ENCODE data around the gene TPTE2. TPM values are rescaled to one million over a fixed set of nuclear protein-coding genes. Genes with fewer than 3 reads are reported as not detected.
"Not testable (repeated sequence)": the region's sequence is repeated elsewhere in the genome, so short reads cannot be mapped to it uniquely, and the experiment has no call there.

The TPTE2 gene
- total RNA-seq, 1 experiment from 2014 or later, result not detected

DNA sequence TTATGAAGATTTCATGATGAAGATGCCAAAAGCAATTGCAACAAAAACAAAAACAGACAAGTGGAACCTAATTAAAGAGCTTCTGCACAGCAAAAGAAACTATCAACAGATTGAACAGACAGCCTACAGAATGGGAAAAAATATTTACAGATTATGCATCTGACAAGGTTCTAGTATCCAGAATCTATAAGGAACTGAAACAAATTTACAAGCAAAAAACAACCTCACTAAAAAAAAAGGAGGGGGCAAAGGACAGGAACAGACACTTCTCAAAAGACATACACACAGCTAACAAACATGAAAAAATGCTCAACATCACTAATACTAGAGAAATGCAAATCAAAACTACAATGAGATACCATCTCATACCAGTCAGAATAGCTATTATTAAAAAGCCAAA lies 35.7 kb downstream of the TPTE2 start:
- H3K27me3 Mint-ChIP-seq (ENCODE audit: insufficient read depth, unreplicated experiment), result peaks cover 26% of the 10 kb centered on the region
- DNase-seq (ENCODE audit: unreplicated experiment); H3K36me3 Mint-ChIP-seq (ENCODE audit: insufficient read depth, unreplicated experiment); H3K9me3 Mint-ChIP-seq (ENCODE audit: unreplicated experiment); BruUV-seq (replicated peaks); CTCF ChIA-PET; POLR2A ChIA-PET; H3K4me1 Mint-ChIP-seq (ENCODE audit: insufficient read depth, unreplicated experiment); intact Hi-C loops (cut with micrococcal nuclease); H3K27ac Mint-ChIP-seq (ENCODE audit: low read depth, unreplicated experiment); H3K4me3 Mint-ChIP-seq (ENCODE audit: unreplicated experiment): not testable (repeated sequence)

DNA sequence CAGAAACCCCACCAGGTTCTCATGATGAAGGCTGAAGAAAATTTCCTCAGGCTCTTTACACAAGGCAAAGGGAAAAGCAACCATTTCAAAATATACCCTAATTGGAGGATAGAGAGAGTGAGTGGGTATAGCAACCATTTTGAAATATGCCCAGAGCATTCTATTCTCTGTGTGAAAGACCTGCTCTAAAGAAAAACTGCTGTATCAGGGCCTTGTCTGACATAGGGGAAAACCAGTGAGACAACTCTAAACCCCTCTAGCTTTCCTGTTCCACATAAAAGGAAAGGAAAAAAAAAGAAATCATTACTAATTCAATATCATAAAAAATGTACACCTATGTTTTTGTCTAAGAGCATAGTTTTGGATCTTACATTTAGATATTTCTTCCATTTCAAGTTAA lies 42.3 kb downstream of the TPTE2 start:
- no peak overlapping the region for H3K27ac Mint-ChIP-seq (ENCODE audit: low read depth, unreplicated experiment)
- no peaks in the 10 kb centered on the region for H3K9me3 Mint-ChIP-seq (ENCODE audit: unreplicated experiment)
- peaks cover 50% of the 10 kb centered on the region for H3K27me3 Mint-ChIP-seq (ENCODE audit: insufficient read depth, unreplicated experiment)
- H3K4me1 Mint-ChIP-seq (ENCODE audit: insufficient read depth, unreplicated experiment), result no peaks in the 10 kb centered on the region
- intact Hi-C loops (cut with micrococcal nuclease), result no loop called here
- POLR2A ChIA-PET, result no interaction called here
- TF ChIP-seq, protein P1, sequence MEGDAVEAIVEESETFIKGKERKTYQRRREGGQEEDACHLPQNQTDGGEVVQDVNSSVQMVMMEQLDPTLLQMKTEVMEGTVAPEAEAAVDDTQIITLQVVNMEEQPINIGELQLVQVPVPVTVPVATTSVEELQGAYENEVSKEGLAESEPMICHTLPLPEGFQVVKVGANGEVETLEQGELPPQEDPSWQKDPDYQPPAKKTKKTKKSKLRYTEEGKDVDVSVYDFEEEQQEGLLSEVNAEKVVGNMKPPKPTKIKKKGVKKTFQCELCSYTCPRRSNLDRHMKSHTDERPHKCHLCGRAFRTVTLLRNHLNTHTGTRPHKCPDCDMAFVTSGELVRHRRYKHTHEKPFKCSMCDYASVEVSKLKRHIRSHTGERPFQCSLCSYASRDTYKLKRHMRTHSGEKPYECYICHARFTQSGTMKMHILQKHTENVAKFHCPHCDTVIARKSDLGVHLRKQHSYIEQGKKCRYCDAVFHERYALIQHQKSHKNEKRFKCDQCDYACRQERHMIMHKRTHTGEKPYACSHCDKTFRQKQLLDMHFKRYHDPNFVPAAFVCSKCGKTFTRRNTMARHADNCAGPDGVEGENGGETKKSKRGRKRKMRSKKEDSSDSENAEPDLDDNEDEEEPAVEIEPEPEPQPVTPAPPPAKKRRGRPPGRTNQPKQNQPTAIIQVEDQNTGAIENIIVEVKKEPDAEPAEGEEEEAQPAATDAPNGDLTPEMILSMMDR (IDR thresholded peaks at IDR 0.05; ENCODE audit: unreplicated experiment), result no peak
- no TSS peak for BruUV-seq (replicated peaks)
- DNase-seq (ENCODE audit: unreplicated experiment), result no peak
- H3K4me3 Mint-ChIP-seq (ENCODE audit: unreplicated experiment), result no peak overlapping the region
- no peaks in the 10 kb centered on the region for H3K36me3 Mint-ChIP-seq (ENCODE audit: insufficient read depth, unreplicated experiment)
- CTCF ChIA-PET, result no interaction called here

DNA sequence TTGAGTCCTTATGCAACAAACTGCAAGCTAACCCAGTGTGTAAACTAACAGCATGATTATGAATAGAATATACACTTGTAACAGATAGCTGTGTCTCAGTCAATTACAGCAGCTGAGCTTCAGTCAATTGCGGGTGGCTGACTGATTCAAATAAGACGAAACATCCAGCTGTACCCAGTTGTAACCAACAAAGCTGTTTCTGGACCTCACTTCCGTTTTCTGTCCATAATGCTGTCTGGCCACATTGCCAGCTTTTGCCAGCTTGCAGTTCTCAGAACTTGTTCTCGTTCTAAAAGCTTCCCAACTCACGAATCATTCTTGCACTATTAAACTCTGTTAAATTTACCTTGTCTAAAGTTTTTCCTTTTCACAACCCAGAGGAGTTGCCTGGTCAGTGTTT lies 53.7 kb downstream of the TPTE2 start:
- POLR2A ChIA-PET; H3K27ac Mint-ChIP-seq (ENCODE audit: low read depth, unreplicated experiment); H3K9me3 Mint-ChIP-seq (ENCODE audit: unreplicated experiment); DNase-seq (ENCODE audit: unreplicated experiment); H3K4me1 Mint-ChIP-seq (ENCODE audit: insufficient read depth, unreplicated experiment); H3K4me3 Mint-ChIP-seq (ENCODE audit: unreplicated experiment); intact Hi-C loops (cut with micrococcal nuclease); H3K36me3 Mint-ChIP-seq (ENCODE audit: insufficient read depth, unreplicated experiment); BruUV-seq (replicated peaks); CTCF ChIA-PET: not testable (repeated sequence)
- peaks cover 16% of the 10 kb centered on the region for H3K27me3 Mint-ChIP-seq (ENCODE audit: insufficient read depth, unreplicated experiment)

DNA sequence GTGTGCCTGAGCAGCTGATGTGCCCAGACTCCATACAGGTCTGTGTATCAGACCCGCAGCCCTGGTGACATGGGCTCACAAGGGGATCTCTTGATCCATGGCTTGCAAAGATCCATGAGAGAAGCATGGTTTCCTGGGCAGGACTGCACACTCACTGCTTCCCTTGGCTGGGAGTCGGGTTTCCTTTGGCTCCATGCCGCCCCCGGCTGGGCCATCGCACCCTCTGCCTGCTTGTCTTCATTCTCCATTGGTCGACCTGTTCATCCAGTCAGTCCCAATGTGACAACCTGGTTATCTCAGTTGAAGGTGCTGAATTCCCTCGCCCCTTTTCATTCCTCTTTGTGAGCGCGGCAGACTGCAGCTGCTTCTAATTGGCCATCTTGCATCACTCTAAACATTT lies 101.2 kb downstream of the TPTE2 start:
- H3K4me3 Mint-ChIP-seq (ENCODE audit: unreplicated experiment); H3K9me3 Mint-ChIP-seq (ENCODE audit: unreplicated experiment); intact Hi-C loops (cut with micrococcal nuclease); H3K27me3 Mint-ChIP-seq (ENCODE audit: insufficient read depth, unreplicated experiment); BruUV-seq (replicated peaks); H3K27ac Mint-ChIP-seq (ENCODE audit: low read depth, unreplicated experiment); CTCF ChIA-PET; POLR2A ChIA-PET; DNase-seq (ENCODE audit: unreplicated experiment); H3K36me3 Mint-ChIP-seq (ENCODE audit: insufficient read depth, unreplicated experiment); H3K4me1 Mint-ChIP-seq (ENCODE audit: insufficient read depth, unreplicated experiment): not testable (repeated sequence)

DNA sequence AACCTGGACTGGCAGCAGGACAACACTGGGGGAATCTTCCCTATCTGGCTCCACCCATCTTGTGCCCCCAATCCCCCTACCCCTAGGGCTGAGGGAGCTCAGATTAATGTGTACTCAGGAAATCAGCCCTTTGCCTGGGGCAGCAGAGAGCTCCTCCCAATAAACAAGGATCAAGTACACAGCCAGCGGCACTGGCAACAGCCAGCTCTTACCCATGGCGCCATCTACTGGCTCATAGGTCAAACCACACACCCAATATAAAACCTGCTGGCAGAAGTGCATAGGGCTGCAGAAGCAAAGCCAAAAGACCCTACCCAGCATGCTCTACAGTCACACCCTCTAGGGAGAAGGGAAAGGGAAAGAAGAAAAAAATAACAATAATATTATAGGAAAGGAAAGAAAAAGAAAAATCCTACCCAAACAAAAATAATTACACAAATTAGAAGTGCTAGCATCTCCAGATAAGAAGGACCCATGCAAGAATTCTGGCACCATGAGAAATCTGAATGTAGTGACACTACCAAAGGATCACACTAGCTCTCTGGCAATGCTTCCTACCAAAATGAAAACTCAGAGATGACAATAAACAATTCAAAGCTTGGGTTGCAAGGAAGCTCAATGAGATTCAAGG lies 122.2 kb downstream of the TPTE2 start:
- H3K27ac Mint-ChIP-seq (ENCODE audit: low read depth, unreplicated experiment); POLR2A ChIA-PET; H3K9me3 Mint-ChIP-seq (ENCODE audit: unreplicated experiment): not testable (repeated sequence)

DNA sequence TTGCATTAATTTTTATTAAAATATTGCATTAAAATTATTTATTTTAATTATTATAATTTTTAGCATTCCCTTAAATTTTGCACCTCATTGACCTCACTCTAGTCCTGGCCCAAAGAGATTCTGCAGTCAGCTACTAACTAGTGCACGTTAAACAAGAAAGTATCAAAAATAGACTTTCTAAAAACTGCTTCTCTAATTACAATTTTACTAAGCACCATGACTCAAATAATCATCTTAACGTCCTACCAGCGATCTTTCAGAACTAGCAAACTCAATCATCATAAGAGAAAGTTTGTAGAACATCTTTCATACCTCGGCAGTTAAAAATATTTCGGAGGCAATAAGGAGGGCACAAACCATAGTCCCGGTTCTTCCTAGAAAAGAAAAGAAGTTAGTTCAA lies 123.6 kb downstream of the TPTE2 start:
- DNase-seq (ENCODE audit: unreplicated experiment); POLR2A ChIA-PET; intact Hi-C loops (cut with micrococcal nuclease); H3K36me3 Mint-ChIP-seq (ENCODE audit: insufficient read depth, unreplicated experiment); H3K4me1 Mint-ChIP-seq (ENCODE audit: insufficient read depth, unreplicated experiment); H3K4me3 Mint-ChIP-seq (ENCODE audit: unreplicated experiment); BruUV-seq (replicated peaks); H3K9me3 Mint-ChIP-seq (ENCODE audit: unreplicated experiment); CTCF ChIA-PET; H3K27ac Mint-ChIP-seq (ENCODE audit: low read depth, unreplicated experiment): not testable (repeated sequence)
- peaks cover 16% of the 10 kb centered on the region for H3K27me3 Mint-ChIP-seq (ENCODE audit: insufficient read depth, unreplicated experiment)

More for the DNA sequence above, 122.2 kb downstream of the TPTE2 start:
- H3K4me3 Mint-ChIP-seq (ENCODE audit: unreplicated experiment); intact Hi-C loops (cut with micrococcal nuclease); H3K36me3 Mint-ChIP-seq (ENCODE audit: insufficient read depth, unreplicated experiment); H3K4me1 Mint-ChIP-seq (ENCODE audit: insufficient read depth, unreplicated experiment); BruUV-seq (replicated peaks): not testable (repeated sequence)
- peak; percentile 0 for DNase-seq (ENCODE audit: unreplicated experiment)
- CTCF ChIA-PET, result interaction anchor here (1.3 kb wide), 1 partner anchor 179 kb away, joined by 6 read pairs; no protein-coding TSS in a partner anchor
- TF ChIP-seq, protein P1 (IDR thresholded peaks at IDR 0.05; ENCODE audit: unreplicated experiment), result peak; percentile 28
- H3K27me3 Mint-ChIP-seq (ENCODE audit: insufficient read depth, unreplicated experiment), result peaks cover 30% of the 10 kb centered on the region

DNA sequence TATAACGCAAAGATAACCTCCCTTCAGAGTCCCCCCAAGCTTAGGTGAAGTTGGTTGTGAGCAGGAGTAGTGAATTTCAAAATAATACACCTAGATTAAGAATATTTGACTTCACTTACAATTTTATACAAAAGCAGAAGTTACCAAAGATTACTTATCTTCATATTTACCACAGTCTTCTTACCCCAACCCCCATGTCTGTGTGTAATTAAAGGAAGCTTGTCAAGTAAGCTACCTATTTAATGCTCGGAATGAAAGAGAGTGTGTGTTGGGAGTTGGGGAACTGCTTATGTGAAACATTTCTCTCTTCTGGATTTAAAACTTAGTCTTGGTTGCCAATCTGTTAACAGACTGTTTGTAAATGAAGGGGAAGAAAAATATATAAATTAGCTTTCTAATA lies 139.1 kb downstream of the TPTE2 start:
- CTCF ChIA-PET, result interaction anchor here (0.5 kb wide), 1 partner anchor 742 kb away, joined by 3 read pairs; no protein-coding TSS in a partner anchor
- H3K4me1 Mint-ChIP-seq (ENCODE audit: insufficient read depth, unreplicated experiment); H3K27ac Mint-ChIP-seq (ENCODE audit: low read depth, unreplicated experiment); H3K4me3 Mint-ChIP-seq (ENCODE audit: unreplicated experiment); H3K36me3 Mint-ChIP-seq (ENCODE audit: insufficient read depth, unreplicated experiment); intact Hi-C loops (cut with micrococcal nuclease); POLR2A ChIA-PET; H3K9me3 Mint-ChIP-seq (ENCODE audit: unreplicated experiment); H3K27me3 Mint-ChIP-seq (ENCODE audit: insufficient read depth, unreplicated experiment); DNase-seq (ENCODE audit: unreplicated experiment); BruUV-seq (replicated peaks): not testable (repeated sequence)

DNA sequence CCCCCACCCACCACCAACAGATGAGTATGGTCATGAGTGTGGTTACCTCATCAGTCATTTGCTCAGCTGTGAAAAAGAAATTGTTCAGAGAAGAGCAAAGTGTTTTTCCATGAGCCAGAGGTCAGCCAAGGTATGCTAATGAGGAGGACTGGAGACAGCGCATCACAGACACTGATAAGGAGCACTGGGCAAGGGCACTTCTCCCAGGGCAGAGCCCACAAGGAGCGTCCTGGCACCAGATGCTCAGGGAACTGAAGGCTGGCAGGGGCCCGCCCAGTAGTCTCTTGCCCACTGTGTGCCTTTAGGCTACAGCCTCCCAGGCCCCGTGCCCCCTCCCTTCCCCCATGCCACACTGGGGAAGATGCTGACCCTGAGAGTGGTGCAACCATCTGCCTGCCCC lies 148.8 kb downstream of the TPTE2 start:
- H3K4me3 Mint-ChIP-seq (ENCODE audit: unreplicated experiment); H3K36me3 Mint-ChIP-seq (ENCODE audit: insufficient read depth, unreplicated experiment); H3K4me1 Mint-ChIP-seq (ENCODE audit: insufficient read depth, unreplicated experiment); DNase-seq (ENCODE audit: unreplicated experiment); H3K27me3 Mint-ChIP-seq (ENCODE audit: insufficient read depth, unreplicated experiment); BruUV-seq (replicated peaks); CTCF ChIA-PET; H3K27ac Mint-ChIP-seq (ENCODE audit: low read depth, unreplicated experiment); intact Hi-C loops (cut with micrococcal nuclease); POLR2A ChIA-PET; H3K9me3 Mint-ChIP-seq (ENCODE audit: unreplicated experiment): not testable (repeated sequence)

Measured in MCF 10A (cell line).